Measurements from ENCODE around the gene C6orf15.
A peak's percentile ranks its signal among the peaks of the same experiment; 100 is the strongest.

The C6orf15 gene

GRCh38 chr6:31107052-31107451 lies 5.3 kb downstream of the C6orf15 start:
- DNase-seq (ENCODE audit: low read depth), result no peak

DNA sequence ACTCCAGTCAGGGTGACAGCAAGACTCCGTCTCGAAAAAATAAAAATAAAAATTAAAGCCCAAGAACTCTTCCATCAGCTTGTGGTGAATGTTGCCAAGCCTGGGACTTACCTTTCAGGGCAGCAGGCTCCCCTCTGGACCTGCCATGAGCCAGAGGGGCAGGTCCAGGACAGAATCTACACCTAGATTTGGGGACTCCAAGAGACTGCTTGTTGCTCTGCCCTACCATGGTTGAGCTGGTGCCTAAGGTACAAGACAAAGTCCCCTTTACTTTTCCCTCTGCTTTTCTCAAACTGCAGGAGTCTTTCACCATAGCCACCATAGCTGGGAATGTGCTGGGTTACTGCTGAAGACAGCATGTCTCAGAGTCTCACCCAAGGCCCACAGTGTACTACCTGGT lies 9.2 kb downstream of the C6orf15 start:
- no peak for DNase-seq (ENCODE audit: low read depth)

DNA sequence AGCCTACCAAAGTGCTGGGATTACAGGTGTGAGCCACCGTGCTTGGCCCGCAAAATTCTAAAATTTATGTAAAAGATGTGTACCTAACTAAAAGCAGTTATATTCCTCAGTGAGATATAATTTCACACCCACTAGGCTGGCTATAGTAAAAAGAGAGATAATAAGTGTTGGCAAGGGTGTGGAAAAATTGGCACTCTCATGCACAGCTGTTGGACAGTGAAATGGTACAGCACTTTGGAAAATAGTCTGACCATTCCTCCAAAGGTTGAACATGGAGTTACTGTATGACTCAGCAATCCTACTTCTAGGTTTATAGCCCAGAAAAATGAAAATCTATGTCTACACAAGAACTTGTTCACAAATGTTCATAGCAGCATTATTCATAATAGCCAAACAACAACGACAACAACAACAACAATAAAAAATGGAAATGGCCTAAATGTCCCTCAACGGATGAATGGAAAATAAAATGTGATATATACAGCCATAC lies 13.9 kb downstream of the C6orf15 start:
- DNase-seq (ENCODE audit: low read depth), result no peak

- DNase-seq (ENCODE audit: low read depth), result no peak
These were observed 15.7 kb downstream of the C6orf15 start for GRCh38 chr6:31096656-31097055.

- DNase-seq (ENCODE audit: low read depth), result no peak
These were observed 16.2 kb downstream of the C6orf15 start for GRCh38 chr6:31096215-31096614.

- no peak for DNase-seq (ENCODE audit: low read depth)
These were observed 17.9 kb downstream of the C6orf15 start for GRCh38 chr6:31094389-31094881.

DNA sequence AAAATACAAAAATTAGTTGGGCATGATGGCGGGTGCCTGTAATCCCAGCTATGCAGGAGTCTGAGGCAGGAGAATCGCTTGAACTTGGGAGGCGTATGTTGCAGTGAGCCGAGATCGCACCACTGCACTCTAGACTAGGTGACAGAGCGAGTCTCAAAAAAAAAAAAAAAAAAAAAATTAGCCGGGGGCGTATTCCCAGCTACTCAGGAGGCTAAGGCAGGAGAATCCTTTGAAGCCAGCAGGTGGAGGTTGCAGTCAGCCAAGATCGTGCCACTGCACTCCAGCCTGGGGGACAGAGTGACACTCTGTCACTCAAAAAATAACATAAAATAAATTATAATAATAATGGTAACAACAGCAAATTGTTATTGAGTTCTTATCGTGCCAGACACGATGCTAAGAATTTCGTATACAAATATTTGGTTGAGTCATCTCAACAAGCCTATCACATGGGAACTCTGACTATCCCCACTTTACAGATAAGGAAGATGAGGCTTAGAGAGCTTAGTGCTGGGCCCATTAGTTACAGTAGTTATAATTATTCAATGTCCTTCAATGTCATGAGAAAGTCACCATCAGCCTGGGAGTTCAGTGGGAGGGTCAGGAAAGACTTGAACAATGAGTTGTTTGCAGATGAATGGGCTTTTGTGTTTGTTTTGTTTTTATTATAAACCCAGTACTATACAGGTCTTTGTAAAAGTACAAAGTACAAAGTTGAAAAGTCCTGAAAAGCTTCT lies 19.4 kb downstream of the C6orf15 start:
- DNase-seq (ENCODE audit: low read depth), result no peak

- DNase-seq (ENCODE audit: low read depth), result no peak
These were observed 20.1 kb downstream of the C6orf15 start for GRCh38 chr6:31092238-31092637.

DNA sequence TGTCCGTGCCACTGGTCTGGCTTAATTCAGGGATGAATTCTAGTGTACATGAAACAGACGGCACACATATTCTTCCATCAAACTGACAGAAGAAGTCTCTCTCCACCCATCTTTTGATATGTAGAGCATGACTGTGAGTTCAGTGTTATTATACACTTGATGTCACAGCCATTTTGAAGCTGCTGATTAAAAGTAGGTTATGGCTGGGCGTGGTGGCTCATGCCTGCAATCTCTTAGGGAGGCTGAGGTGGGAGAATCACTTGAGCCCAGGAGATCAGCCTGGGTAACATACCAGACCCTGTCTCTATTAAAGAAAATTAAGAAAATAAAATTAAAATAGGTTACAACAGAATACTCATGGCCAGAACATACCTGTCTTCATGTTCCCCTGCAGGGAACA lies 20.7 kb downstream of the C6orf15 start:
- DNase-seq (ENCODE audit: low read depth), result no peak

DNA sequence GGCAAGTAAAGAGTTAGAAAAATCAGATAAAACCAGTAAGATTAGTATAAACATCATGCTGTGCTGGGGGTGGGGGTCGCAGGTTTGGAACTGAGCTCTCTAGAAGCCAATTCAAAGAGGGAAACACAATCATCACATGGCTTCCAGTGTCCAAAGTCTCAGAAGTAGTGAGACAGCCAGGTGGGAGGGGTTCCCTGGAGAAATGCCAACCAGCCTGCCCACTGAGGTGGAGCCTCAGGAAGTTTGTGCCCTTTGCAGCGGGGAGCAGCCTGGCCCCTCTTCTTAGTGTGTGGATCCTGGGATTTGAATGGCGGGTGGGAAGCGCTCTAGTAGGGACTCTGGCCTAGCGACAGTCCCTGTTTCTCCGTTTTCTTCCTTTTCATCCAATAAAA lies 21.4 kb downstream of the C6orf15 start:
- DNase-seq (ENCODE audit: low read depth), result no peak

DNA sequence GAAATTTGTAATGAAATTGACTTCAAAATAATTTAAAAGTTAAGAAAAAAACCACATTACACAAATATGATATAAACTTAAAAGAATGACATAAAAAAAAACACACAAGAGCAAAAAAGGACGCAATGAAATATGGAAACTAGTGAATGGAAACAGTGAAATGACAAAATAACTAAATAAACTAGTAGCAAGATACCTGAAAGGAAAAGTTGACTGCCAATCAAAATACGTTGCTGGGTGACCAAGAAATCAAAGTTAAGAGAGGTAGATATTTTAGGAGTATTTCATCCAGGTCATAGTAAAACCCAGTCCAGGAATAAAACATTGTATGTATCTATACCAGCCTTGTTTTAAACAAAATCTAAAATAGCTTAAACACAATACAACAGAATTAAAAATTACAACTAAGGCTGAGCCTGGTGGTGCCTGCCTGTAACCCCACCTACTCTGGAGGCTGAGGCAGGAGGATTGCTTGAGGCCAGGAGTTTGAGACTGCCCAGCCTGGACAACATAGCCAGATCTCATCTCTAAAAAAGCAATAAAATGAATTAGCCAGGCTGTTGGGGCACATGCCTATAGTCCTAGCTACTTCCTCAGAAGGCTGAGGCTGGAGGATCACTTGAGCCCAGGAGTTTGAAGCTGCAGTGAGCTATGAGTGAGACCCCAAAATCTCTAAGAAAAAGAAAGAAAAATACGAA lies 22.0 kb downstream of the C6orf15 start:
- DNase-seq (ENCODE audit: low read depth), result no peak

DNA sequence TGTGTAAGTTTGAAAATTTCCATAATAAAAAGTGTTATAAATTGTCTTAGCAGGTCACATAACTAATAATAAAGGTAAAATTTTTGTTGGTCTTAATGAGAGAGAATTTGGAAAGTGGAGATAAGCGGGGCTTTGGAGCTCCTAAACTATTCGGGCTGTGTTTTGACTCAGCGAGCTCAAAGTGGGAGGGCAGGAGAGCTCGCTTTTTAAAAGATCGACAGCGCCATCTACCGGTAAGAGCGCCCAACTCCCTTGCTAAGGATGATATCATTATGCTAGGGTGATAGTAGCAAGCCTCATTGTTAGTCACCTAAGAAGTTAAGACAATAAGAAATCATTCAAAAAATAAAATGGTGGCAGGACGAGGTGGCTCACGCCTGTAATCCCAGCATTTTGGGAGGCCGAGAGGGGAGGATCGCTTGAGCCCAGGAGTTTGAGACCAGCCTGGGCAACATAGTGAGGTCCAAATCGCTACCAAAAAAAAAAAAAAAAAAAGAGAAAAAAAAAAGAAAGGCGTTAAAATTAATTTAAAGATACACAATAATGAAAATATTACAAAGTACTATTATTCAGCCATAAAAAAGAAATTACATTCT lies 24.8 kb downstream of the C6orf15 start:
- peak; percentile 80 for DNase-seq (ENCODE audit: low read depth)

DNA sequence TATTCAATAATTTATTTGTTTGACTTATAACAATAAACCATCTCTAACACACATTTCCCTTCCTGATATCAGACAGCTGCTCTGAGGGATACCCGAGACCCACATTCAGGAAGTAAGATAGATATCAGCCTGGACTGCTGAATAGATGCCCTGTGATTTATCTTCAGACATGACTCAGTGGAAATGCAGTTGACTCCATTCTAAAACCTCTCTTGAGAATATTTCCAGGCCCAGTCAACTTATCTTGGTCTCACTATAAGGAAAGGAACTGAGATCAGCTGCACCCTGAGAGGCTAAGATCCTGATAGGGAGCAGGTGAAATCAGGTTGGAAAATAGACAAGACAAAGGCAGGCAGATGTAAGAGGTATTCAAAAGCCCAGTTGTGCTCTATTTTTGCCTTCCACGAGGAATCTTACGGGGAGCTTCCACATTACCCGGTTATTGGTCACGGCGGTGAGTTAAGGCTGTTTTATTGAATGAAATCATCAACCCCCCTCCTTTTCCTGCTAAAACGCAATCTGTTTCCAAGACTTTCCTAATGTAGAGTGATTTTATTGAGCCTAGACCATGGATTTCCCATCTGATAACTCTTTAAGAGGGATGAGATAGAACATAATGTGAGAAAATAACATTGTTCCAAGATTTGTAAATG lies 25.5 kb downstream of the C6orf15 start:
- no peak for DNase-seq (ENCODE audit: low read depth)

GRCh38 chr6:31083742-31084354 lies 28.5 kb downstream of the C6orf15 start:
- DNase-seq (ENCODE audit: low read depth), result no peak

DNA sequence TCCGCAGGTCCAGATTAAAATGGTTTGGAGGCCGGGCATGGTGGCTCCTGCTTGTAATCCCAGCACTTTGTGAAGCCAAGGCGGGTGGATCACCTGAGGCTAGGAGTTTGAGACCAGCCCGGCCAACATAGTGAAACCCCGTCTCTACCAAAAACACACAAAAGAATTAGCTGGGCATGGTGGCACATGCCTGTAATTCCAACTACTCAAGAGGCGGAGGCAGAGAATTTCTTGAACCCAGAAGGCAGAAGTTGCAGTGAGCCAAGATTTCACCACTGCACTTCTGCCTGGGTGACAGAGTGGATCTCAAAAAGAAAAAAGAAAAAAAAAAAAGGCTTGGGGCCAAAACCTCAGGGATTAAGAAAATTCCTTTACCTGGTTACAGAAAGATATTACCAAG lies 30.5 kb downstream of the C6orf15 start:
- no peak for DNase-seq (ENCODE audit: low read depth)

GRCh38 chr6:31079656-31080261 lies 32.6 kb downstream of the C6orf15 start:
- peak; percentile 53 for DNase-seq (ENCODE audit: low read depth)

GRCh38 chr6:31076611-31077010 lies 35.8 kb downstream of the C6orf15 start:
- DNase-seq (ENCODE audit: low read depth), result no peak

DNA sequence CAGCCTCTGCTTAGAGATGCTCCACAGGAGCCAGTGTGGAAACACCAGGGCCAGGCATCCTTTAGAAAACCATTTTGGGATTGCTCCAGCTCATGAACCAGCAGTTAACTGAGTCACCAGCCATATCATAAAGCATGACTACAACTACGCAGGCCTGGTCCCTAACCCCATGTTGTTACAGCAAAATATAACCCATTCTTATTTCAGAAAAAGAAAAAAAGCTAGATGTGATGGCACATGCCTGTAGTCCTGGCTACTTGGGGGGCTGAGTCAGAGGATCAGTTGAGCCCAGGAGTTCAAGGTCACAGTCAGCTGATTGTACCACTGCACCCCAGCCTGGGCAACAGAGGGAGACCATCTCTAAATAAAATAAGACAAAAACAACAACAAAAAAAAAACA lies 36.8 kb downstream of the C6orf15 start:
- no peak for DNase-seq (ENCODE audit: low read depth)

DNA sequence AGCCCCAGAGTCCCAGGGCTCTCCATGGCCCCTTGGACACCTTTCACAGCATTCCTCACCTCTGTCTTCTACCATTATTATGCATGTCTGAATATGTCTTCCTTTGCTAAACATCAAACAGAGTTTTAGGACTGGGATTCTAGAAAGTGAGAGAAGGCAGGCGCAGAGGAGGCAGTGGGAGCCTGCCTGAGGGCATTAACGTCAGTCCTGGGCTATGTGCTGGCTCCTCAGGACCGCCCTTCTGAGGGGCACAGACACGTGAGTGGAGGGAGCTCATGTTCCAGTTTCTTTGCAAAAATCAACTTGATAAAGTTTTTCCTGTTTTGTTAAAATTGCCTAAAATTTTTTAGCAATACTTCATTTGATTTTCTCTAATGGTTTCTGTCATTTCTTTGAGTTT lies 38.0 kb downstream of the C6orf15 start:
- no peak for DNase-seq (ENCODE audit: low read depth)

DNA sequence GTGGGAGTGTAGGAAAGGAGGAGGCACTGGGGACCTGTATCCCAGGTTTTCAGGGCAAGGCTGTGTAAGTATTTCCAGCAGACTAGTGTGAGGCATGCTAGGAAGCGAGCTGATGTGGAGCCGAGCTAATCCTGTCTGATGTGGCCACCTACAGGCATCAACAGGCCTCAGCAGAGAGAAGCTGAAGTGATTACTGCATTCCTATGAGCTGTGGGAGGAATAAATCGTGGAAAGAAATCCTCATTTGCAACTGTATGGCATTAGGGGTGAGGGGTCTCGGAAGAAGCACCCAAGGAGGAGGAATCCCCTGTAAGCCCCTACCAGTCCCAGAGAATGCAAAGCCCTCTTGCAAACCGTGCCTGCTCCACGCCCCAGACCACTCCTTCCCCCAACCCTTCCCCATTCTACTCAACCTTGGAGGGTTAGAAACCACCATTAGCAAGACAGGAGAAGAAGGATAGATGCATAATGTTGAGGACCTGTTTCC lies 41.6 kb downstream of the C6orf15 start:
- no peak for DNase-seq (ENCODE audit: low read depth)

- DNase-seq (ENCODE audit: low read depth), result peak; percentile 49
These were observed 43.6 kb downstream of the C6orf15 start for GRCh38 chr6:31068669-31069340.

All from activated gamma-delta T cell treated with anti-CD3 and anti-CD28 coated beads, Interleukin-2, amount 50 U/mL, for 16 hours (primary cell).